GM21367 (cell line): ENCODE measurements around the gene NKX1-1.

Source experiments
- ATAC-seq: cut with Tn5 transposase; IDR thresholded peaks from one replicate; pipeline ENCODE4 v1.9.1; 2021; ENCODE audit not compliant: unreplicated experiment

The NKX1-1 gene

DNA sequence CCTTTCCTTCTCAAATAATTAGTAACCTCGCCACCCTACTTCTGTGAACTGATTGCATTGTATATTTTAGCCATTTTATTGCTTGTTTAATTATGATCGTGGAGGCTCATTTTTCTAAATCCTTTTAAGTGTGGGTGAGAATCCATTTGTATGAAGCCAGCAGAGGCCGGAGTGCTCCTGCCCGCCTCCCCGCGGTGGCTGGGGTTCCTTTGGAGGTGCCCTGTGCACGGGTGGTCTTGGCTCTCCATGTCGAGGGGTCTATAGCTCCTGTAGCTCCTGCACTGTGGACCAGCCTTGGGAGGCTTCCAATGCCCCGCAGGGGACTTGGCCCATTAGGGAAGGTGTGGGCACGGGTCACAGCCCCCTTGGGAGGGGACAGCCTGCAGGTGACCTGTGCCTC, 44.2 kb downstream of the NKX1-1 start:
- no peak for ATAC-seq

DNA sequence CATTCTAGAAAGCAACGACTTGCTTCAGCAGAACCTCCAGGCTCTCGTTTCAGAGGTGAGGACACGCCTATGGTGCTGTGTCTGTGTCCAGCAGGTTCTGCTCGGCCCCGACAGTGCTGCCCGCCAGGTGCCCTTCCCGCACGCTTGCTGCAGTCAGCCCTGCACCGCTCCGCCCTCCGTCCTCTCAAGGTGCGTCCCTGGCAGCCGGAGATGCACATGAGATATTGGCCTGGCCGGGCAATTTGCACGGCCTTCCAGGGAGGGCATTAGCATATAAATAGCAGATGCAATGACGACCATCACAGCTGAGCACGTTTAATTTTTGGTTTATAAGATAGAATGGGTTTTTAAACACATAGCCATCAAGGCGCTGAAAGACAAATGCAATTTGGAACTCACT, 44.8 kb downstream of the NKX1-1 start:
- ATAC-seq: no peak

DNA sequence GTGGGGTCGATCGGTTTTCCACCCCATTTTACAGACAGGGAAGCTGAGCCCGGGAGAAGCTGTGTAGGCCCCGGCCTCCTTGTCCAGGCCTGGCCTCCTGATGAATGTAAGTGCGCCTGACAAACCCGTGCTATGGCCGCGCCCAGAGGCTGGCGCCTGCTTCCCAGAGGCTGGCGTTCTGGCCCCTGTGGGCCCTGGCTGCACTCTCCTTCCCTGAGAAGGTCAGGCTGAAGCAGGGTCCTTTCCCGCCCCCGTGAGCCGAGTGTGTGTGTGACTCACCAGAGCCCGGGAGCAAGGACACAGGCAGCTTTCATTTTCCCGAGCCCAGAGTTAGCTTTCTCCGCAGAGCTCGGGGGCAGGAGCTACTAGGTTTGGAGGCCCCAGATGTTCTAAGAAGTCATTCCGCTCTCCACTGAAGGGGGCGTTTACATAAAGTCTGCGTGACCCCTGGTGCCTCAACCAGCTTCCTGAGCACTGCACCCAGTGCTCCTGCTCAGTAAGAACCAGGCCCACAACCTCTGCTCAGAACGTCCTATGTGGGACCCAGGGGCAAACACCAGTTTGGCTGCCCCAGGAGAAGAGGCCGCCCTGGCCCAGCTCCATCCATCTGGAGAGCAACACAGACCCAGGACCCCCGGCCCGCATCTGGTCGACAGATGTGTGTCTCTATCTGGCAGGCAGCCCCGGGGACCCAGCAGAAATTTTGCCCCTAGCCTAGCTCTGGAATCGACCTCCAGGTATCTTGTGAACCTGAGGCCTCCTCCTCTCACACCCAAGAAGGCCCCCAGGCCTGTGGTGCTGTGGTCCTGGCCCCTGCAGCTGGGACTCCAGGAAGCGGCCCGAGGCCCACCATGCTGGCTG, 45.6 kb downstream of the NKX1-1 start:
- ATAC-seq: no peak

DNA sequence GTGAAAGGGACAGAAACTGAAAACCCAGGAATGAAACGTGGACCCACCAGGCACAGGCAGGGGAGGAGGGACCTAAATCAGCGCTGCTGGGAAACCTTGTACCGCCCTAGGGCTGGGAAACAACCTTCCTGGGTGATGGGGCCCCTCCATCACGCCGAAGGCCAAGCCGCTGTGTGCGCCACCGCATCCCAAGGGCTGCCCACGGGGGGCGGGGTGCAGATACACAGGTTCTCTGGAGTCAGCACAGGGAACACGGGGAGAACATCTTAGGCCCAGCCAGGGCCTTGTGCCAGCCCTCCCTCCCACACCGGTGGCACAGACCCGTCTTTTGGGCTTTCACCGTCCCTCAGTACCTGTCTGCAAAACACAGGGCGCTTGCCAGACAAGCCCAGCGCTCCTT, 46.3 kb downstream of the NKX1-1 start:
- ATAC-seq: no peak

DNA sequence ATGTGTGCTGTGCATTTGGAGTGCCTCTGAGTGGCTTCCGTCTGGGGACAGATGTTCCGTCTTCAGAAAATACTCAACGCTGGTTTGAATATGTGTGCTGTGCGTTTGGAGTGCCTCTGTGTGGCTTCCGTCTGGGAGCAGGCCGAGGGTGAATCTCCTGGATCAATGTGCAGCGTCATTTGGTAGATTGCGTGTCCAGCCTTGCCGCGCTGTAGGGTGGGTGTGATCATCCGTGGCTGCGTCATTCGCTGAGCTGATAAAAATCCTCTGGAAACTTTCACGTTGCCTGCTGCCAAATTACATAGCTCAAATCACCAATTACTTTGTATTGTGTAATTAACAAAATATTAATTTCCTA, 47.1 kb downstream of the NKX1-1 start:
- no peak for ATAC-seq

DNA sequence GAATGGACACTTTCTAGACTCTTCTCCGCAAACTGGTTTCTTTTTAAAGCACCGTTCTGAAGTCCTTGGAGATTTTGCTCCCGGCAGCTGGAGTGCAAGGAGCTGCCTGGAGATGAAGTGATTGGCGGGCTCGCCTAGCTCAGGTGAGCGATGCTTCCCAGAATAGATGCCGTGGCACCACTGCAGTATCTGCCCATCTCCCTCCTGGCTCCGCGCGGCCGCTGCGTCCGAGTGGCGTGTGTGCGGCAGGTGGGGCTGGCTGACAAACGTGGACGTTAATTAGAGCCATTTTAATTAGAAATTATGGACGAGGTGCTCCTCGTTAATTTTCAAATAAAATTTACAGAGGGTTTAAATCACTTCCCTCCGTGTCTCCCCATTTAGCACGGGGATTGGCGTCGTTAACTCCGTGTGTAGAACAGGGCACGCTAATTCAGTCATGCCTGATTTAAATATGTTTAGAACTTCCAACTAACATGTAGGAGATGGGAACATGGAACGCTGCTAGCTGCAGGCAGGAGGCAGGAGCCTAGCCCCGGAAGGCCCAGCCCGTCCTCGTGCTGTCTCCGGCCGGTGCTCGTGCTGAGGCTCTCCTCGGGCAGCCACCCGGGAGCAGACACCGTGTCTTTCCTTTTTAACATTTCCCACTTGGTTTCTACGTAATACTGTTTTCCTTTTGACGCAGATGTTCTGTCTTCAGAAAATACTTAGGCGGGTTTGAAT, 47.7 kb downstream of the NKX1-1 start:
- ATAC-seq: no peak

DNA sequence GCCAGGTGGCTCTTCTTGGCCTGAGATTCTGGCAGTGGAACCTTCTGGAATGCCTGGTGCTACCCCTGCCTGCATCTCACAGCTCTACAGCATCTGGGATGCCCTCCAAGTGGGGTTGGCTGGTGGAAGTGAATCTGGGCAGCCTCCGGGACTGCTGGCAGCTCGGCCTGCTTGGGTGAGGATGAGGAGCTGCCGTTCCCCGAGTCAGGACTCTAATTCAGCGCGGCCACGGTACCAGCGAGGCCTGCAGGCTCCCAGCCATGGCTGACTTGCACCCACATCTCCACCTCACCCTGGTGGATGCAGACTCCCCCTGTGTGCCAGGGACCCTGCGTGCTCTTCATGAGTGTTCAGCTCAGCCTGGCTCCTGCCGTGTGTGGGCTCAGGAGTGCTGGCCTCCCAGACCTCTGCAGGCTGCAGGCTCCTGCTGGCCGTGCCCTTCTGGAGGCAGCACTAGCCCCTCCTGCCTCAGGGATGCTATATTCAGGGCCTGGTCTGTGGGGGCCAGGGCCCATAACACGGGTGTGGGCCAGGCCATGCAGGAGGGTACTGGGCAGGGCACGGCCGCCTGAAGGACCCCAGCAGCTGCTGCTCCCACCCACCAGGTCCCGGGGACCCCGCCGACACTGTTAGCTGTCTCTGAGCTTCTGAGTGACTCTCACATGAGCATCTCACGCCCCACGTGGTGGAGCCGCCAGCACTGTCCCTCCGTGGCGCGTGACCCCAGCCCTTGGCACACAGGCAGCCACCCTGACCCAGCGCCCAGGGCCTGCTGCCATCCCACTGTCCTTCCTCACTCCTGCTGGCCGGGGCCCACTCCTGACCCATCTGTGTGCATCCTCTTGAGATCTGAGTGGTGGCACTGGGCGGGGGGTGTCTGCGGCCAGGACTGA, 48.6 kb downstream of the NKX1-1 start:
- no peak for ATAC-seq

DNA sequence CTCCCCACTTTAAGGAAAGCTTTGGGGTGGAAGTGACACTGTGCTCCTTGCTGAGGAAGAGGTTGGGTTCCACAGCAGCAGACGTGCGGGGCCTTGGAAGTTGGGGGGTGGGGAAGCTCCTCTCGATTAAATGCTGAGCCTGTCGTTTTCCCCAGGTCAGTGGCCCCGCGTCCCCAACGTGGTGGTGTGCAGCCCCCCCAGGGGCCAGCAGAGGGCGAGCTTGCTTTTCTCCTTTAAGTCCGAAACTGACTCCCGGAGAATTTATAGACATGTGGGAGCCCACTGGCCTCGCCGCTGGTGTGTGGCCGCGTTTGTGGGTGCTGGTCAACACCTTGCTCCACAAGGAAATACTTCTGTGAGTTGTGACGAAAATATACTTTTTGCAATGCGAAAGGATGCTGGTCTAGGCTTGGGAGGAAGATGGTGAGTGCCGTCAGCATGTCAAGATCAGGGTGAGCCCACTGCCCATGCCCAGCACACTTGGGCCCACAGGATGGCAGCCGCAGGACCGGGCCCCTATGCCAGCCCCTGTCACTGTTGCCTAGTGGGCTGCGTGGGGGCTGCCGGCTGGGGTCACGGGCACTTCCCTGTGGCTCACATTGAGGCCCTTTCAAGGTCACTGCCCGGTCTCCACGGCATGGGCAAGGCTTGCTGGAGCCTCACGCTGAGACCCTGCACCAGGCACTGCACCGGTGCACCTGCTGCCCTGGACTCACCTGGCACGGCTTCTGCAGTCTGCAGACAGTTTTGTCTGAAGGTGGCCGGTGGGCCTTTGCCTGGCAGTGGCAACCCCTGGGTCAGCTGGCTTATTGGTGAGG, 49.9 kb downstream of the NKX1-1 start:
- no peak for ATAC-seq

DNA sequence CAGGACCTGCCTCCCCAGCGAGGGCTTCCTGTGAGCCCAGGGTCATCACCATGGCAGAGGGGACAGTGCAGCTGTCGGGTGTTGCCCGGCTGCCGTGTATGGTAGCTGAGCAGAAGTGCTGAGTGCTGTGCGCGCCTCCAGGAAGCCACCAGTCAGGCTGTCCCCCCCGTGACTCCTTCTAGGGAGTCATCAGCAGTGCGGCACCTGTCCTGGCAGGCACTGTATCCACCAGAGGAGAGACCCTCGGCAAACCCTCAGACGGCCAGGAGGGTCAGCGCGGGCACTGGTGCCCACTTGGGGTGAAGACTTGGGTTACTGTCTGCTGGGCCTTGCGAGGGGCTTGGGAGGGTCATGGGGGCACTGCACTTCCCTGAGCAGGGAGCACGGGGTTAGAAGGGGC, 50.9 kb downstream of the NKX1-1 start:
- ATAC-seq: no peak

DNA sequence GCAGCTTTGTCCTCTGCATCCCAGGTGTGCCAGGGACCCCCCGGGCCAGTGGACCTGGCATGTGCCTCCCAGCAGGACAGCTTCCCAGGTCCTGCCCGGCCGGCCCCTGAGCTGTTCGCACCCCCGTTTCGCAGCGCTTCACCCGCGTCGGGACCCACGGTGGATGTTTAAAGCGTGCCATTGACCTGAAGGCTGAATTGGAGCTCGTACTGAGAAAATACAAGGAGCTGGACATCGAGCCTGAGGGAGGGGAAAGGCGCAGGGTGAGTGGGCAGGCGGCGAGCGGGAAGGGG, 51.3 kb downstream of the NKX1-1 start:
- no peak for ATAC-seq

DNA sequence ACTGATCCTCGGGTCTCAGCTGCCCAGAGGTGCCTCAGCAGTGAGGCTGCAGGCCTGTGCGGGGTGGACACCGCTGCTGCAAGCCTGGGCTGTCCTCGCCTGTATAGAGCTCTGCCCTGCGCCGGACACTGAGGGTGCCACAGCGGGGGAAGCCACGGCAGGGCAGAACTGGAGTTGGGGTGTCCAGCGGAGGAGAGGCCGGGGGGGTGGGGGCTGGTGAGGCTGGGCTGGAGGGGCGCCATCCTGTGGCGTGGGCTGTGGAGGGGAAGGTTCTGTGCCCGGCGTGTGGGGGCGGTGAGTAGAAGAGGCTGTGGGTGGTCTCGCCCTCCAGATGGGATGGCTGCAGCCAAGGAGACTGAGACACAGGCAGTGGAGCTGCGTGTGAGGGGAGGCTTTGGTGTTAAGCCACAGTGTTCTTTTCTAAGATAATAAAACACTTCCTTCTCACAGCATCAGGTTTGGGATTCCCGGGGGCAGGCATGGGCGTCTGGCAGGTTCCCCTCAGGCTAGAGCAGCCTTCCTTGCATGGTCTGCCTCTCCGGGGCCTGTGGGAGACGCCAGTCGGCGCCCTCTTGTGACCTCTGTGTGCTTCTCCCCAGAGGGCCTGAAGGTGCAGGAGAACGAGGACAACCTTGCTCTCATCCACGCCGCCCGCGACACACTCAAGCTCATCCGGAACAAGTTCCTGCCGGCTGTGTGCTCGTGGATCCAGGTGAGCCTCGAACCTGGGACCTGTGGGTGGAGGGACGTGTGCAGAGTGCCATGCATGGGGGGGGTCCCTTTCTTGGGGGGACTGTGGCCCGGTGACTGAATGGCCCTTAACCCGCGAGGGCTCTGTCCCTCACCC, 51.9 kb downstream of the NKX1-1 start:
- no peak for ATAC-seq

DNA sequence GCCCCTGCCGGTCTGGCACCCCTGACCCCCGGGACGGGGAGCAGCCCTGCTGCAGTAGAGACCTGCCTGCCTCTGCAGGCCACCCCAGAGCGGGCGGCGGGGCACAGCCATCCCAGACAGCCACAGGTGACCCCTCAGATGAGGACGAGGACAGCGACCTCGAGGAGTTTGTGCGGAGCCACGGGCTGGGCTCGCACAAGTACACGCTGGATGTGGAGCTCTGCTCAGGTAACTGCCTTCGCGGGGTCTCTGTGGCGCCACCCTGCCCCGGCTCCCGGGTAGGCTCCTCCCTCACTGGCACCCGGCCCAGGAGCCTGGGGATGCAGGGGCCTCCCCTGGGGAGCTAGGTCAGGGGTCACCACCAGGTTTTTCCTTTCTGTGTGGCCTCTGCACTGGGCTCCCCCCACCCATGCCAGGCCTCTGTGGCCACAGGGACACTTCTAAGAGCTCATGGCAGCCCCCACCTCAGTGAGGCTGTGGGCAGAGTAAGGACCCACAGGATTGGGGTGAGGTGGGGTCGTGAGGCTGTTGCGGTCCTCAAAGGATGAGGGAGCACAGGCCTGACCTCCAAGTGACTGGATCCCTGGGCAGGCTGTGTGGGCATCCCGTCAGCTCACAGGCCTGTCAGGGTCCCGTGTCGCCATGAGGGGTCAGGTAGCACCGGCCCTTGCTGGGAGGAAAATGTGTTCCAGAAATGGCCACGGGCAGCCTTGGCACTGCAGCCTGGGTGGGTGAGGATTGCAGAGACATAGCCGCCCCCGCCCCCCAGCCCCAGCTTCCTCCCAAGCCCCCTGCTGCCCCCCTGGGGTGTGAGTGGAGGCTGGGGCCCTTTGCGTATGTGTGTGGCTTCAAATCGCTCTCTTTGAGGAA, 52.8 kb downstream of the NKX1-1 start:
- ATAC-seq: no peak
